Measurements from ENCODE around the gene CFAP53.
"Not testable (repeated sequence)": the region's sequence is repeated elsewhere in the genome, so short reads cannot be mapped to it uniquely, and the experiment has no call there.

The CFAP53 gene

GRCh38 chr18:50266248-50266704 is at the start of gene CFAP53:
Gene CFAP53, minus strand, starts transcription at chr18:50266495. Its CDS starts 91 bp downstream, at chr18:50266404.
- peak; percentile 23 for DNase-seq

GRCh38 chr18:50315100-50315871 is 49.0 kb upstream of the CFAP53 start:
- DNase-seq: no peak

GRCh38 chr18:50313873-50314460 is 47.7 kb upstream of the CFAP53 start:
- no peak for DNase-seq

GRCh38 chr18:50313031-50313607 is 46.8 kb upstream of the CFAP53 start:
- DNase-seq: no peak

GRCh38 chr18:50312296-50313030 is 46.2 kb upstream of the CFAP53 start:
- no peak for DNase-seq

GRCh38 chr18:50311650-50312049 is 45.4 kb upstream of the CFAP53 start:
- DNase-seq: no peak

- DNase-seq: no peak
Observed at GRCh38 chr18:50310080-50310479, 43.8 kb upstream of the CFAP53 start.

GRCh38 chr18:50308851-50309250 is 42.6 kb upstream of the CFAP53 start:
- not testable (repeated sequence) for DNase-seq

- peak; percentile 20 for DNase-seq
Observed at GRCh38 chr18:50307738-50308470, 41.6 kb upstream of the CFAP53 start.

- no peak for DNase-seq
Observed at GRCh38 chr18:50307400-50307737, 41.1 kb upstream of the CFAP53 start.

- no peak for DNase-seq
Observed at GRCh38 chr18:50306944-50307343, 40.6 kb upstream of the CFAP53 start.

- no peak for DNase-seq
Observed at GRCh38 chr18:50301074-50301473, 34.8 kb upstream of the CFAP53 start.

- DNase-seq: no peak
Observed at GRCh38 chr18:50299626-50300388, 33.5 kb upstream of the CFAP53 start.

GRCh38 chr18:50298443-50299284 is 32.4 kb upstream of the CFAP53 start:
- DNase-seq: no peak

- DNase-seq: no peak
Observed at GRCh38 chr18:50297621-50298442, 31.5 kb upstream of the CFAP53 start.

GRCh38 chr18:50293039-50293438 is 26.7 kb upstream of the CFAP53 start:
- no peak for DNase-seq

GRCh38 chr18:50289108-50289443 is 22.8 kb upstream of the CFAP53 start:
- DNase-seq: no peak

- DNase-seq: not testable (repeated sequence)
Observed at GRCh38 chr18:50288348-50289107, 22.2 kb upstream of the CFAP53 start.

Measured in DMS79 (cell line).